ENCODE data around the gene PDE3A.
A peak's percentile ranks its signal among the peaks of the same experiment; 100 is the strongest.

Gene PDE3A

GRCh38 chr12:20411345-20411744 is 43.0 kb downstream of the PDE3A start:
- Histone ChIP-seq H3F3A (ENCODE audit: low read depth) (no peaks in the 10 kb centered on the region), H4K20me1 (ENCODE audit: insufficient read depth, low read length, poor library complexity, severe bottlenecking) (no peaks in the 10 kb centered on the region), H3K9me2 (replicated peaks; ENCODE audit: low read depth, low read length) (no peaks in the 10 kb centered on the region), H2AFZ (ENCODE audit: low read length) (no peak overlapping the region), H3K36me3 (ENCODE audit: insufficient read depth, low read length) (no peaks in the 10 kb centered on the region), H3K9ac (ENCODE audit: low read depth, low read length, poor library complexity, severe bottlenecking) (no peak overlapping the region), H3K79me2 (ENCODE audit: insufficient read depth, low read length) (no peaks in the 10 kb centered on the region), H3K9me3 (ENCODE audit: insufficient read depth, low read depth, low read length) (no peaks in the 10 kb centered on the region), H3K27me3 (ENCODE audit: insufficient read depth, low read length, poor library complexity, severe bottlenecking) (no peaks in the 10 kb centered on the region), H3K4me1 (ENCODE audit: insufficient read depth, low read length, poor library complexity, severe bottlenecking) (peaks cover 32% of the 10 kb centered on the region), H3K4me2 (ENCODE audit: low read depth, low read length, poor library complexity, severe bottlenecking) (peak overlapping the region; percentile 62), H3K4me3 (ENCODE audit: low read length, poor library complexity, severe bottlenecking) (no peak overlapping the region)
- TF ChIP-seq EZH2phosphoT487 (IDR thresholded peaks at IDR 0.05; ENCODE audit: borderline replicate concordance) (no peak), CTCF (conservative IDR thresholded peaks at IDR 0.05; ENCODE audit: low read length) (no peak)

- Histone ChIP-seq H3K9me3 (ENCODE audit: insufficient read depth, low read depth, low read length) (no peaks in the 10 kb centered on the region), H3K36me3 (ENCODE audit: insufficient read depth, low read length) (no peaks in the 10 kb centered on the region), H3K79me2 (ENCODE audit: insufficient read depth, low read length) (no peaks in the 10 kb centered on the region), H2AFZ (ENCODE audit: low read length) (no peak overlapping the region), H3K4me3 (ENCODE audit: low read length, poor library complexity, severe bottlenecking) (no peak overlapping the region), H3K27me3 (ENCODE audit: insufficient read depth, low read length, poor library complexity, severe bottlenecking) (no peaks in the 10 kb centered on the region), H4K20me1 (ENCODE audit: insufficient read depth, low read length, poor library complexity, severe bottlenecking) (no peaks in the 10 kb centered on the region), H3K4me2 (ENCODE audit: low read depth, low read length, poor library complexity, severe bottlenecking) (no peak overlapping the region), H3K9me2 (replicated peaks; ENCODE audit: low read depth, low read length) (no peaks in the 10 kb centered on the region), H3K9ac (ENCODE audit: low read depth, low read length, poor library complexity, severe bottlenecking) (no peak overlapping the region), H3K4me1 (ENCODE audit: insufficient read depth, low read length, poor library complexity, severe bottlenecking) (peaks cover 30% of the 10 kb centered on the region), H3F3A (ENCODE audit: low read depth) (no peaks in the 10 kb centered on the region)
- TF ChIP-seq EZH2phosphoT487 (IDR thresholded peaks at IDR 0.05; ENCODE audit: borderline replicate concordance) (no peak), CTCF (conservative IDR thresholded peaks at IDR 0.05; ENCODE audit: low read length) (no peak)
Observed at GRCh38 chr12:20415028-20415427, 46.7 kb downstream of the PDE3A start.

GRCh38 chr12:20415641-20416040 is 47.3 kb downstream of the PDE3A start:
- no peaks in the 10 kb centered on the region for H4K20me1 ChIP-seq (ENCODE audit: insufficient read depth, low read length, poor library complexity, severe bottlenecking)
- H3K36me3 ChIP-seq (ENCODE audit: insufficient read depth, low read length): no peaks in the 10 kb centered on the region
- H3K9me2 ChIP-seq (replicated peaks; ENCODE audit: low read depth, low read length): no peaks in the 10 kb centered on the region
- H2AFZ ChIP-seq (ENCODE audit: low read length): no peak overlapping the region
- no peaks in the 10 kb centered on the region for H3K79me2 ChIP-seq (ENCODE audit: insufficient read depth, low read length)
- H3F3A ChIP-seq (ENCODE audit: low read depth): no peaks in the 10 kb centered on the region
- H3K27me3 ChIP-seq (ENCODE audit: insufficient read depth, low read length, poor library complexity, severe bottlenecking): no peaks in the 10 kb centered on the region
- TF ChIP-seq EZH2phosphoT487 (IDR thresholded peaks at IDR 0.05; ENCODE audit: borderline replicate concordance): no peak
- no peak for TF ChIP-seq CTCF (conservative IDR thresholded peaks at IDR 0.05; ENCODE audit: low read length)
- no peak overlapping the region for H3K4me3 ChIP-seq (ENCODE audit: low read length, poor library complexity, severe bottlenecking)
- peaks cover 23% of the 10 kb centered on the region for H3K4me1 ChIP-seq (ENCODE audit: insufficient read depth, low read length, poor library complexity, severe bottlenecking)
- H3K4me2 ChIP-seq (ENCODE audit: low read depth, low read length, poor library complexity, severe bottlenecking): no peak overlapping the region
- H3K9ac ChIP-seq (ENCODE audit: low read depth, low read length, poor library complexity, severe bottlenecking): no peak overlapping the region
- no peaks in the 10 kb centered on the region for H3K9me3 ChIP-seq (ENCODE audit: insufficient read depth, low read depth, low read length)

Data from Loucy (cell line).